ENCODE measurements around the gene TNIK. TPM values are rescaled to one million over a fixed set of nuclear protein-coding genes. Genes with fewer than 3 reads are reported as not detected.
A peak's percentile ranks its signal among the peaks of the same experiment; 100 is the strongest.

The TNIK gene
- total and polyA plus RNA-seq, 10 of the 15 experiments (the other 5 are each of a cell fraction or from before 2014, with no cell fraction given), result 13.9 to 74.3 (median 48.2) TPM

DNA sequence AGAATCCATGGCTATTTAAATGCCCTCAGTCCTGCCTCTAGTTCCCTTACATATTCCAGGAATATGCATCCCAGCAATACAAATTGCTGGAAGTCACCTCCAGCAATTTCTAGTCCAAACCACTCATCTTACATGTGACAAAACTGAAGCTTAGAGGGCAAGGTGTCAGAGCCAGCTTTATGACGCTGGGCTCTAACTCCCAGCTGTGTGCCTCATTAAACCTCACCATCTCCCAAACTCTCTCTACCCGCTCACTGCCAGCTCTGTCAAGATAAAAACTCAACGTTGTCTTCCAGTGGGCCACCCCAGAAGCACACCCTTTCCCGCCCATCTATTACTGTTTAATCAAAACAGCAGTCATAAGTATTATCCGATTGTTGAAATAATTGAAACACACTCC, 7.9 kb downstream of the TNIK start:
- ChIA-PET RAD21 (ENCODE audit: unreplicated experiment) (interaction anchor here (0.7 to 2.1 kb wide), 15 partner anchors 9 to 266 kb away, joined by 3 to 11 read pairs (median 4); no protein-coding TSS in a partner anchor), SMC1A (ENCODE audit: uncharacterized antibody, unreplicated experiment) (interaction anchor here (0.6 to 3.7 kb wide), 31 partner anchors 9 to 338 kb away, joined by 3 to 30 read pairs (median 4); partner anchors contain the start of gene TNIK), POLR2A (interaction anchor here (0.8 to 1.6 kb wide), 6 partner anchors 9 to 118 kb away, joined by 3 to 7 read pairs (median 4); no protein-coding TSS in a partner anchor), CTCF (interaction anchor here (0.7 to 3.1 kb wide), 19 partner anchors 9 to 377 kb away, joined by 3 to 11 read pairs (median 4); no protein-coding TSS in a partner anchor)
- DNase-seq (ENCODE audit: low read depth, low spot score) (no peak), ATAC-seq (no peak), FAIRE-seq (no peak)
- H3K4me1 ChIP-seq (ENCODE audit: control insufficient read depth, insufficient read depth, low read length), result peaks cover 19% of the 10 kb centered on the region
- H2AFZ ChIP-seq (ENCODE audit: control insufficient read depth, low read depth, low read length), result no peak overlapping the region
- in situ Hi-C loops (cut with MboI) (no loop called here), intact Hi-C loops (cut with micrococcal nuclease; ENCODE audit: unreplicated experiment) (loop anchor here (5.0 kb wide), 1 partner anchor 290 kb away; no protein-coding TSS in a partner anchor)
- no TSS peak for BruUV-seq (replicated peaks)
- H3K4me2 ChIP-seq (ENCODE audit: control insufficient read depth, insufficient read depth), result 0 out of 2 replicates have a peak overlapping the region, but pooled peaks have one; percentile 3
- H3K27ac ChIP-seq (ENCODE audit: control insufficient read depth, insufficient read depth), result no peak overlapping the region
- H3K27me3 ChIP-seq (replicated peaks in 1 of 2; ENCODE audit: control insufficient read depth in 2 of 2, insufficient read depth in 2 of 2, low read length in 1 of 2), result no peaks in the 10 kb centered on the region
- H3K79me2 ChIP-seq (ENCODE audit: control insufficient read depth, insufficient read depth, low read length), result peaks cover 84% of the 10 kb centered on the region
- H3K9me3 ChIP-seq (replicated peaks; ENCODE audit: control insufficient read depth, insufficient read depth, low read length), result no peaks in the 10 kb centered on the region
- H3K36me3 ChIP-seq (ENCODE audit: control insufficient read depth in 2 of 2, insufficient read depth in 2 of 2, low read length in 1 of 2), result peaks cover 0 to 6% of the 10 kb centered on the region in 2 experiments; a peak in 1 of 4 replicates
- peaks cover 2% of the 10 kb centered on the region for H4K20me1 ChIP-seq (ENCODE audit: control insufficient read depth, insufficient read depth)
- H3K9ac ChIP-seq (ENCODE audit: control insufficient read depth, insufficient read depth, low read length), result no peak overlapping the region
- 100% methylated on average over 5 of the region's 5 CpGs for WGBS (ENCODE audit: insufficient coverage, insufficient replicate concordance, low lambda C conversion rate, missing lambda C conversion rate)
- H3K4me3 ChIP-seq, result 0 out of 2 replicates have a peak overlapping the region, but pooled peaks have one; percentile 15
- TF ChIP-seq POLR2AphosphoS5 (IDR thresholded peaks at IDR 0.05; ENCODE audit: low read length) (no peak), MYB (IDR thresholded peaks at IDR 0.05; ENCODE audit: borderline replicate concordance, low read depth, low read length) (no peak), BHLHE40 (IDR thresholded peaks at IDR 0.05; ENCODE audit: borderline replicate concordance in 1 of 2, low read depth in 2 of 2, low read length in 1 of 2) (no peak), IRF4 (IDR thresholded peaks at IDR 0.05; ENCODE audit: low read depth, low read length) (no peak)
- TF ChIP-seq, protein P1, sequence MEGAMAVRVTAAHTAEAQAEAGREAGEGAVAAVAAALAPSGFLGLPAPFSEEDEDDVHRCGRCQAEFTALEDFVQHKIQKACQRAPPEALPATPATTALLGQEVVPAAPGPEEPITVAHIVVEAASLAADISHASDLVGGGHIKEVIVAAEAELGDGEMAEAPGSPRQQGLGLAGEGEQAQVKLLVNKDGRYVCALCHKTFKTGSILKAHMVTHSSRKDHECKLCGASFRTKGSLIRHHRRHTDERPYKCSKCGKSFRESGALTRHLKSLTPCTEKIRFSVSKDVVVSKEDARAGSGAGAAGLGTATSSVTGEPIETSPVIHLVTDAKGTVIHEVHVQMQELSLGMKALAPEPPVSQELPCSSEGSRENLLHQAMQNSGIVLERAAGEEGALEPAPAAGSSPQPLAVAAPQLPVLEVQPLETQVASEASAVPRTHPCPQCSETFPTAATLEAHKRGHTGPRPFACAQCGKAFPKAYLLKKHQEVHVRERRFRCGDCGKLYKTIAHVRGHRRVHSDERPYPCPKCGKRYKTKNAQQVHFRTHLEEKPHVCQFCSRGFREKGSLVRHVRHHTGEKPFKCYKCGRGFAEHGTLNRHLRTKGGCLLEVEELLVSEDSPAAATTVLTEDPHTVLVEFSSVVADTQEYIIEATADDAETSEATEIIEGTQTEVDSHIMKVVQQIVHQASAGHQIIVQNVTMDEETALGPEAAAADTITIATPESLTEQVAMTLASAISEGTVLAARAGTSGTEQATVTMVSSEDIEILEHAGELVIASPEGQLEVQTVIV (IDR thresholded peaks at IDR 0.05; ENCODE audit: borderline replicate concordance, partially characterized antibody), result no peak
- TF ChIP-seq, protein P2, sequence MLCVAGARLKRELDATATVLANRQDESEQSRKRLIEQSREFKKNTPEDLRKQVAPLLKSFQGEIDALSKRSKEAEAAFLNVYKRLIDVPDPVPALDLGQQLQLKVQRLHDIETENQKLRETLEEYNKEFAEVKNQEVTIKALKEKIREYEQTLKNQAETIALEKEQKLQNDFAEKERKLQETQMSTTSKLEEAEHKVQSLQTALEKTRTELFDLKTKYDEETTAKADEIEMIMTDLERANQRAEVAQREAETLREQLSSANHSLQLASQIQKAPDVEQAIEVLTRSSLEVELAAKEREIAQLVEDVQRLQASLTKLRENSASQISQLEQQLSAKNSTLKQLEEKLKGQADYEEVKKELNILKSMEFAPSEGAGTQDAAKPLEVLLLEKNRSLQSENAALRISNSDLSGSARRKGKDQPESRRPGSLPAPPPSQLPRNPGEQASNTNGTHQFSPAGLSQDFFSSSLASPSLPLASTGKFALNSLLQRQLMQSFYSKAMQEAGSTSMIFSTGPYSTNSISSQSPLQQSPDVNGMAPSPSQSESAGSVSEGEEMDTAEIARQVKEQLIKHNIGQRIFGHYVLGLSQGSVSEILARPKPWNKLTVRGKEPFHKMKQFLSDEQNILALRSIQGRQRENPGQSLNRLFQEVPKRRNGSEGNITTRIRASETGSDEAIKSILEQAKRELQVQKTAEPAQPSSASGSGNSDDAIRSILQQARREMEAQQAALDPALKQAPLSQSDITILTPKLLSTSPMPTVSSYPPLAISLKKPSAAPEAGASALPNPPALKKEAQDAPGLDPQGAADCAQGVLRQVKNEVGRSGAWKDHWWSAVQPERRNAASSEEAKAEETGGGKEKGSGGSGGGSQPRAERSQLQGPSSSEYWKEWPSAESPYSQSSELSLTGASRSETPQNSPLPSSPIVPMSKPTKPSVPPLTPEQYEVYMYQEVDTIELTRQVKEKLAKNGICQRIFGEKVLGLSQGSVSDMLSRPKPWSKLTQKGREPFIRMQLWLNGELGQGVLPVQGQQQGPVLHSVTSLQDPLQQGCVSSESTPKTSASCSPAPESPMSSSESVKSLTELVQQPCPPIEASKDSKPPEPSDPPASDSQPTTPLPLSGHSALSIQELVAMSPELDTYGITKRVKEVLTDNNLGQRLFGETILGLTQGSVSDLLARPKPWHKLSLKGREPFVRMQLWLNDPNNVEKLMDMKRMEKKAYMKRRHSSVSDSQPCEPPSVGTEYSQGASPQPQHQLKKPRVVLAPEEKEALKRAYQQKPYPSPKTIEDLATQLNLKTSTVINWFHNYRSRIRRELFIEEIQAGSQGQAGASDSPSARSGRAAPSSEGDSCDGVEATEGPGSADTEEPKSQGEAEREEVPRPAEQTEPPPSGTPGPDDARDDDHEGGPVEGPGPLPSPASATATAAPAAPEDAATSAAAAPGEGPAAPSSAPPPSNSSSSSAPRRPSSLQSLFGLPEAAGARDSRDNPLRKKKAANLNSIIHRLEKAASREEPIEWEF (IDR thresholded peaks at IDR 0.05; ENCODE audit: insufficient replicate concordance, low read depth, low read length), result no peak
- TF ChIP-seq, protein P3, sequence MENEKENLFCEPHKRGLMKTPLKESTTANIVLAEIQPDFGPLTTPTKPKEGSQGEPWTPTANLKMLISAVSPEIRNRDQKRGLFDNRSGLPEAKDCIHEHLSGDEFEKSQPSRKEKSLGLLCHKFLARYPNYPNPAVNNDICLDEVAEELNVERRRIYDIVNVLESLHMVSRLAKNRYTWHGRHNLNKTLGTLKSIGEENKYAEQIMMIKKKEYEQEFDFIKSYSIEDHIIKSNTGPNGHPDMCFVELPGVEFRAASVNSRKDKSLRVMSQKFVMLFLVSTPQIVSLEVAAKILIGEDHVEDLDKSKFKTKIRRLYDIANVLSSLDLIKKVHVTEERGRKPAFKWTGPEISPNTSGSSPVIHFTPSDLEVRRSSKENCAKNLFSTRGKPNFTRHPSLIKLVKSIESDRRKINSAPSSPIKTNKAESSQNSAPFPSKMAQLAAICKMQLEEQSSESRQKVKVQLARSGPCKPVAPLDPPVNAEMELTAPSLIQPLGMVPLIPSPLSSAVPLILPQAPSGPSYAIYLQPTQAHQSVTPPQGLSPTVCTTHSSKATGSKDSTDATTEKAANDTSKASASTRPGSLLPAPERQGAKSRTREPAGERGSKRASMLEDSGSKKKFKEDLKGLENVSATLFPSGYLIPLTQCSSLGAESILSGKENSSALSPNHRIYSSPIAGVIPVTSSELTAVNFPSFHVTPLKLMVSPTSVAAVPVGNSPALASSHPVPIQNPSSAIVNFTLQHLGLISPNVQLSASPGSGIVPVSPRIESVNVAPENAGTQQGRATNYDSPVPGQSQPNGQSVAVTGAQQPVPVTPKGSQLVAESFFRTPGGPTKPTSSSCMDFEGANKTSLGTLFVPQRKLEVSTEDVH (IDR thresholded peaks at IDR 0.05; ENCODE audit: low read depth, partially characterized antibody), result no peak

Measured in GM12878 (cell line).